Measurements from ENCODE around the gene WEE2.
A peak's percentile ranks its signal among the peaks of the same experiment; 100 is the strongest.

WEE2 gene

GRCh38 chr7:141668853-141669252, 39.3 kb upstream of the WEE2 start:
- TF ChIP-seq CTCF (IDR thresholded peaks at IDR 0.05; ENCODE audit: low read depth, low read length) = no peak
- DNase-seq (ENCODE audit: extremely low read depth, low read depth) = no peak

DNA sequence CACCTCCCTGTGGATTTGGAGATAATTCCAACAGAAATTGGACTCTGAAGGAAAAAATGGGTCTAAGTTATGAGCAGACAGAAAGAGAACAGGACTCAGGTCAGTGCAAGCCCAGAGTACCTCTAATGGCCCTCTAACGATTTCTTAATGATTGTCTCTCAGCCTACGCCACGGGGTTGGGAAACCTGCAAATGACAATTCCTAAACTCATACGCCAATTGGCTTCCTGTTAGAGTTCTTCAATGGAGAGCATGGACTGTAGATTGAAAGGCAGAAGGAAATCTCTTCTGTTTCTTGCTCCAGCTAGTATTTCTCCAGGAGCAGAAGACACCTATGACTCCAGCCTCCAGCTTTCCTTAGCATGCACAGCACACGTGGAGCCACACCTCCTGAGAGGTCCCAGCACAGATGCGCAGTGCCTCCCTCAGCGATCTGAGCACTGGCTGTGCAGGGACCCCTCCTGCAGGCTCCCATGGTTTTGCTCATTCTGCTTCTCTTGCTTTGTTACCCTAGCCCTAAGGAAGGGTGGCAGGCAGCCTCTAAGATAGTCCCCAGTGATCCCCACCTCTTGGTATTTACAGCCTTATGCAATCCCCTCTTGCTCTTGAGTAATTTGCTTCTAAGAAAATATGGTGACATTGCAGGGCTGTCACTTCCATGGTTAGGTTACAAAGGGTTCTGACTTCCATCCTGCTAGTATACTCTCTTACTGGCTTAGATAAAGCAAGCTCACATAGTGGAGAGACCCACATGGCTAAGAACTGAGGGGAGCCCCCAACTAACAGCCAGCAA, 36.3 kb upstream of the WEE2 start:
- no peak for TF ChIP-seq CTCF (IDR thresholded peaks at IDR 0.05; ENCODE audit: low read depth, low read length)
- DNase-seq (ENCODE audit: extremely low read depth, low read depth) = no peak

GRCh38 chr7:141673346-141673745, 34.8 kb upstream of the WEE2 start:
- no peak for DNase-seq (ENCODE audit: extremely low read depth, low read depth)
- TF ChIP-seq CTCF (IDR thresholded peaks at IDR 0.05; ENCODE audit: low read depth, low read length) = no peak

DNA sequence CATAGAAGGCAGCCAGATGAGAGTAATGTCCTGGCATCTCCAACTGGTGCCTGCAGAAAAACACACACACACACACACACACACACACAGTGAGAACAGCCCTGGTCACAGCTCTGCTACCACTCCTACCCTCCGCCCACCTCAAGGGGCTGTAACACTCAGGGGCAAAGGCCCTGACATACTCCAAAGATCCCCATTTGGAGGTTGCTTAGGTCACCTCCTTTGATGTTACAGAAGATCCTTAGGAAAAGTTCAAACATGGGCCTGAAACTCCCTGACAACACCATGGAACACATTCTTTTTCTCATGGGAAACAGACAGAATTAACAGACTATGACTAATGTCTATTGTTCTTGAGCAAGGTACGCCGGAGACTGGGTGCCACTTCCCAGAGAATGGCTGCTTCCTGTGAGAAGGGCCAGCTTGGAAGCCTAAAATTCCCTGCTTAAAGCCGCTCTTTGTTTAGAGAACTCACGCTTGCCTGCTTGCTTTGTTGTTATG, 33.9 kb upstream of the WEE2 start:
- DNase-seq (ENCODE audit: extremely low read depth, low read depth) = no peak
- no peak for TF ChIP-seq CTCF (IDR thresholded peaks at IDR 0.05; ENCODE audit: low read depth, low read length)

- DNase-seq (ENCODE audit: extremely low read depth, low read depth) = no peak
- peak; percentile 6 for TF ChIP-seq CTCF (IDR thresholded peaks at IDR 0.05; ENCODE audit: low read depth, low read length)
Measured at GRCh38 chr7:141674702-141675101, 33.5 kb upstream of the WEE2 start.

GRCh38 chr7:141675436-141676215, 32.5 kb upstream of the WEE2 start:
- DNase-seq (ENCODE audit: extremely low read depth, low read depth) = no peak
- TF ChIP-seq CTCF (IDR thresholded peaks at IDR 0.05; ENCODE audit: low read depth, low read length) = no peak

GRCh38 chr7:141676618-141677017, 31.5 kb upstream of the WEE2 start:
- no peak for DNase-seq (ENCODE audit: extremely low read depth, low read depth)
- TF ChIP-seq CTCF (IDR thresholded peaks at IDR 0.05; ENCODE audit: low read depth, low read length) = no peak

All from AG09319 (cell line).